ENCODE measurements around the gene TFDP2.

Gene TFDP2

GRCh38 chr3:141904203-141904602 lies 245.1 kb downstream of the TFDP2 start:
- in situ Hi-C loops (cut with MboI; ENCODE audit: low sequenced_read_pairs, unreplicated experiment), result no loop called here
- TF ChIP-seq CTCF (IDR thresholded peaks at IDR 0.05; ENCODE audit: borderline replicate concordance, control extremely low read depth, extremely low read depth, insufficient read depth, missing control alignments), result no peak

GRCh38 chr3:141901914-141902313 lies 247.4 kb downstream of the TFDP2 start:
- DNase-seq (ENCODE audit: low spot score), result no peak
- in situ Hi-C loops (cut with MboI; ENCODE audit: low sequenced_read_pairs, unreplicated experiment), result no loop called here
- no peak for TF ChIP-seq CTCF (IDR thresholded peaks at IDR 0.05; ENCODE audit: borderline replicate concordance, control extremely low read depth, extremely low read depth, insufficient read depth, missing control alignments)

More at GRCh38 chr3:141904203-141904602, 245.1 kb downstream of the TFDP2 start:
- DNase-seq (ENCODE audit: low spot score), result no peak

GRCh38 chr3:141900343-141900742 lies 249.0 kb downstream of the TFDP2 start:
- TF ChIP-seq CTCF (IDR thresholded peaks at IDR 0.05; ENCODE audit: borderline replicate concordance, control extremely low read depth, extremely low read depth, insufficient read depth, missing control alignments), result no peak
- in situ Hi-C loops (cut with MboI; ENCODE audit: low sequenced_read_pairs, unreplicated experiment), result no loop called here
- no peak for DNase-seq (ENCODE audit: low spot score)

- in situ Hi-C loops (cut with MboI; ENCODE audit: low sequenced_read_pairs, unreplicated experiment), result loop anchor here (25.0 kb wide), 1 partner anchor 437 kb away; no protein-coding TSS in a partner anchor
- no peak for DNase-seq (ENCODE audit: low spot score)
- no peak for TF ChIP-seq CTCF (IDR thresholded peaks at IDR 0.05; ENCODE audit: borderline replicate concordance, control extremely low read depth, extremely low read depth, insufficient read depth, missing control alignments)
Measured at GRCh38 chr3:141898908-141899307, 250.4 kb downstream of the TFDP2 start.

- in situ Hi-C loops (cut with MboI; ENCODE audit: low sequenced_read_pairs, unreplicated experiment), result loop anchor here (25.0 kb wide), 1 partner anchor 433 kb away; no protein-coding TSS in a partner anchor
- no peak for DNase-seq (ENCODE audit: low spot score)
- TF ChIP-seq CTCF (IDR thresholded peaks at IDR 0.05; ENCODE audit: borderline replicate concordance, control extremely low read depth, extremely low read depth, insufficient read depth, missing control alignments), result no peak
Measured at GRCh38 chr3:141895731-141896130, 253.6 kb downstream of the TFDP2 start.

GRCh38 chr3:141894524-141895176 lies 254.7 kb downstream of the TFDP2 start:
- in situ Hi-C loops (cut with MboI; ENCODE audit: low sequenced_read_pairs, unreplicated experiment), result loop anchor here (25.0 kb wide), 1 partner anchor 432 kb away; no protein-coding TSS in a partner anchor
- no peak for DNase-seq (ENCODE audit: low spot score)
- no peak for TF ChIP-seq CTCF (IDR thresholded peaks at IDR 0.05; ENCODE audit: borderline replicate concordance, control extremely low read depth, extremely low read depth, insufficient read depth, missing control alignments)

Data from GM13976 (cell line).